OCI-LY1 (cell line): ENCODE data around the gene TAF4.

Experiments used
- EZH2 ChIP-seq: fragments of 200-600 bp; sonication (generic), shearing (Covaris generic); IDR thresholded peaks from 2 replicates; pipeline ENCODE4 v1.8.0; 2017; ENCODE audit warnings: borderline replicate concordance, mixed run types, mild to moderate bottlenecking, antibody characterized with exemption, low read length, moderate library complexity, mixed read lengths
- TF ChIP-seq, protein P1 (sequence below): fragments of 200-600 bp; sonication (generic), shearing (Covaris generic); IDR thresholded peaks from 2 replicates; pipeline ENCODE4 v1.5.1; 2017; ENCODE audit warnings: mild to moderate bottlenecking, antibody characterized with exemption, low read length, moderate library complexity, mixed read lengths

DNA sequence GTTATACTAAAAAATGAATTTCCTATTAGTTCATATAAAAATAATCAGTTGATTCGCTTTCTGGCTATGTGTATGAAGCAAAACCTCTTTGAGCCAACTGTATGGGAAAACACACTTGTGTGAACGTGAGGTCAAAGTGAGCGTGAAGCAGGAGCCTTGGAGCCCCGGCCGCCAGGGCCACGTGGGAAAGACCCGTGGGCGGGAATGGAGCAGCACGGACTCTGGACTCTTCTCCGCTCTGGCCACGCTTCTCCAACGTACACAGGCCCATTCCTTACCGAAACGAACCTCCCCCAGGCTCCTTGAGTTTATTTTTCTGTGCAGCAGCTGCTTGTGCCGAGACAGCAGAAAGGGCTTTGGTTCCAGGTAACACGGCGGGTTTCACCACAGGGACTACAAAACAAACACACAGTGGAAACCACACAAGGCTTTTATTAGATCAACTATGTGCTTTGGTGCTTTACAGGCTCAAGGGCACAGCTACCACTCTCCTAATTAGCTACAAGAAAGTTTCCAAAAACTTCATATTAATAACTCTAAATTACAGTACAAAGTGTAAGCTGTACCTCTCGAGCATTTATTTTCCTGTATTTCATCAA lies 62.7 kb downstream of the TAF4 start:
- TF ChIP-seq, protein P1, sequence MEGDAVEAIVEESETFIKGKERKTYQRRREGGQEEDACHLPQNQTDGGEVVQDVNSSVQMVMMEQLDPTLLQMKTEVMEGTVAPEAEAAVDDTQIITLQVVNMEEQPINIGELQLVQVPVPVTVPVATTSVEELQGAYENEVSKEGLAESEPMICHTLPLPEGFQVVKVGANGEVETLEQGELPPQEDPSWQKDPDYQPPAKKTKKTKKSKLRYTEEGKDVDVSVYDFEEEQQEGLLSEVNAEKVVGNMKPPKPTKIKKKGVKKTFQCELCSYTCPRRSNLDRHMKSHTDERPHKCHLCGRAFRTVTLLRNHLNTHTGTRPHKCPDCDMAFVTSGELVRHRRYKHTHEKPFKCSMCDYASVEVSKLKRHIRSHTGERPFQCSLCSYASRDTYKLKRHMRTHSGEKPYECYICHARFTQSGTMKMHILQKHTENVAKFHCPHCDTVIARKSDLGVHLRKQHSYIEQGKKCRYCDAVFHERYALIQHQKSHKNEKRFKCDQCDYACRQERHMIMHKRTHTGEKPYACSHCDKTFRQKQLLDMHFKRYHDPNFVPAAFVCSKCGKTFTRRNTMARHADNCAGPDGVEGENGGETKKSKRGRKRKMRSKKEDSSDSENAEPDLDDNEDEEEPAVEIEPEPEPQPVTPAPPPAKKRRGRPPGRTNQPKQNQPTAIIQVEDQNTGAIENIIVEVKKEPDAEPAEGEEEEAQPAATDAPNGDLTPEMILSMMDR, result no peak
- no peak for TF ChIP-seq EZH2
